ENCODE data around the gene PP2D1.
A peak's percentile ranks its signal among the peaks of the same experiment; 100 is the strongest.
"Not testable (repeated sequence)": the region's sequence is repeated elsewhere in the genome, so short reads cannot be mapped to it uniquely, and the experiment has no call there.

The PP2D1 gene, protein sequence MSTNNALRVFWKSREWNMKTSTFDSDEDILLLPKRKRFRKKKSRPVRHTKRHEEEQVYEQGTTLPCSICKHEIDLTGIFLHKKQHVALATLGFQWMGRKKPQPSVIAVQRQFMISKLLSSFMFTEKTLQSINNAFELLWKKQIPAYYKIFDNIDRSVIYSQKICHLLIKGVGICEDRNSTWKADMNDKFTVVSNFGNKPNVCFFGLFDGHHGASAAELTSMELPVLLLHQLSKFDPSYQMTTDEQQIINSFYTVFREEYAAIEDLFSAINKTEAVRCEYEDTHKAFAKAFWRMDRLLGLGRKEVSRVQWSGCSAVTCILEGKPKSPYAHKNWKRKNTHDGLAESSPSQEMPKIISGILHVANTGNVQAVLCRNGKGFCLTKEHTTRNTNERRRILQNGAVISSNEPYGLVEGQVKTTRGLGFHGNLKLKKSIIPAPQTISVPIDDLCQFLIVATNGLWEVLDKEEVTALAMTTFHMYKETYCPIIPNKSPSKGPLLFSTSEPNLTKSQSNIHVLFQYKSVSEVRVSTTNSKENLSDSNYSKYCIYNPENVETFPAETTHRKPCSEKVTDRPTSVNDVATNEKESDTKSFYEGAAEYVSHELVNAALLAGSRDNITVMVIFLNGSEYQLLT

GRCh38 chr3:20012164-20012563 lies at the start of gene PP2D1:
Gene PP2D1 (minus strand): TSS chr3:20012264. CDS start chr3:20012072, 192 bp downstream.
- DNase-seq: no peak

GRCh38 chr3:20060974-20061685 lies 49.1 kb upstream of the PP2D1 start:
- DNase-seq: no peak

GRCh38 chr3:20059929-20060328 lies 47.9 kb upstream of the PP2D1 start:
- DNase-seq: no peak

- DNase-seq: no peak
Observed at GRCh38 chr3:20057612-20058180, 45.6 kb upstream of the PP2D1 start.

- DNase-seq: no peak
Observed at GRCh38 chr3:20056725-20057611, 44.9 kb upstream of the PP2D1 start.

- no peak for DNase-seq
Observed at GRCh38 chr3:20055842-20056241, 43.8 kb upstream of the PP2D1 start.

DNA sequence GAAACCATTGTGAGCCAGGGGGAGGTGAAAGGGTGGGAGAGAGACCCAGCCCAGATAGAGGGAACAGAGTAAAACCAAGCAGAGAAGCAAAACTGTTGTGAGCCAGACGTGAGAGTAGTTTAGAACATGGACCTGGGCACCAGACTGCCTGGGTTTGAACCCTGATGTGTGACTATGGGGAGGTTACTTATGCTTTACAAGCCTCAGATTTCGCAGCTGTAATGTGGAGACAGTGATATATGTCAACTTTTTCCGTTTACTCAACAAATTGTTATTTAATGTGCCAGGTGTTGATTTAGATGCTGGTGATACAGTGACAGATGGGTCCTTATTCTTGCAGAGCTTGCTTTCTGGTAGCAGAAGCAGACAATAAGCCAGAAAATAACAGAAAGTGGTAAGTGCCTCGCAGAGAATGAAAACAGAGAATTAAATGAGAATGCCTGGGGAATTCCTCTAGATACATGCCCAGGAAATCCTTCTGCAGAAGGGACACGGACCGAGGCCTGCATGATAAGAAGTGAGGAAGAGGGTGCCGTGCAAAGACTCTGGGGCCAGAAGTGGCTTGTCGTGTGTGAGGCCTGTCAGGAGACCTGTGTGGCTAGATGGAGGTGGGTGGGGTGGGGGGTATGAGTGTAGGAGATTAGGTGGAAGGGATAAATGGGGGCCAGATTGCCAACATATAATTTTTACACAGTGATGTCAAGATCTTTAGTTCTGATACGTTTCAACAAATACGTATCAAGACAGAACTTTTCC lies 43.1 kb upstream of the PP2D1 start:
- no peak for DNase-seq

- peak; percentile 50 for DNase-seq
Observed at GRCh38 chr3:20054549-20054987, 42.5 kb upstream of the PP2D1 start.

DNA sequence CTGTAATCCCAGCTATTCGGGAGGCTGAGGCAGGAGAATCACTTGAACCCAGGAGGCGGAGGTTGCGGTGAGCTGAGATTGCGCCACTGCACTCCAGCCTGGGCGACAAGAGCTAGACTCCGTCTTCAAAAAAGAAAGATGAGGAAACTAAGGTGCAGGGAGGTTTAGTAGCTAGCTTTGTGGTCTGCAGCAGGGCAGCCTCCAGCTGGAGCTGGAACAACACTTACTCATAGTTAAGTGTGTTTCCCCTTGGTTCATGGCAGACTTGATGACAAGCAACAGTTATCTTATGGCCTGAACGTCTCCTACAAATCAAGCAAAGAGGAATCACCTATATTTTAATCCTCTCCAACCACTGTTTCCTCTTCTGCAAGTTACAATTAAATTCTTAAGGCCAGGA lies 40.8 kb upstream of the PP2D1 start:
- no peak for DNase-seq

DNA sequence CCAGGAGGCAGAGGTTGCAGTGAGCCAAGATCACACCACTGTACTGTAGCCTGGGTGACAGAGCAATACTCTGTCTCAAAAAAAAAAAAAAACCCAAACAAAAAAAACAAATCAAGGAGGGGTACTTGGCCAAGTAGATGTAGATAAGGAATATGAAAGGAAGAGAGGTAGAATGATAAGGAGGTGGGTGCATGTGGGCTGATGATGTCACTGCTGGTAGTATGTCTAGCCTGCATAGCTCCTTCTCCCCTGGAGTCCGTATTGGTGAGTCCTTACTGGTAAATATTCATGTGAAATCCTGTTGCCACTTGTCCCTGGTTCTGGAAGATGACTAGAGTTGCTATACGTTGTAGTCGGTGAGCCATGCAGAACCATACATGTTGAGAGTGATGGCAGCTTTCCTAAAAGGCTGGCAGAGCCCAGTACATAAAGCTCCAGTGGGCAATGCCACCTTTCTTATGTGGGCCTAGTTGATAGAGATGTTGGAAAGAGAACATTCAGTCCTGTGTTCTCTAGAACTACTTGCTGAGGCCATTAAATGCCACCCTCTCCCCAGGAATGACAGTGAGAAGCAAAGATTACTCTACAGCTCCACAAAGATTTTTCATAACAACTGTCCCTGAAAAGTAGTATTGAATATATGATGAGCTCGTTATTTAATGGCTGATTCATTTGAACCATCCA lies 39.2 kb upstream of the PP2D1 start:
- no peak for DNase-seq

DNA sequence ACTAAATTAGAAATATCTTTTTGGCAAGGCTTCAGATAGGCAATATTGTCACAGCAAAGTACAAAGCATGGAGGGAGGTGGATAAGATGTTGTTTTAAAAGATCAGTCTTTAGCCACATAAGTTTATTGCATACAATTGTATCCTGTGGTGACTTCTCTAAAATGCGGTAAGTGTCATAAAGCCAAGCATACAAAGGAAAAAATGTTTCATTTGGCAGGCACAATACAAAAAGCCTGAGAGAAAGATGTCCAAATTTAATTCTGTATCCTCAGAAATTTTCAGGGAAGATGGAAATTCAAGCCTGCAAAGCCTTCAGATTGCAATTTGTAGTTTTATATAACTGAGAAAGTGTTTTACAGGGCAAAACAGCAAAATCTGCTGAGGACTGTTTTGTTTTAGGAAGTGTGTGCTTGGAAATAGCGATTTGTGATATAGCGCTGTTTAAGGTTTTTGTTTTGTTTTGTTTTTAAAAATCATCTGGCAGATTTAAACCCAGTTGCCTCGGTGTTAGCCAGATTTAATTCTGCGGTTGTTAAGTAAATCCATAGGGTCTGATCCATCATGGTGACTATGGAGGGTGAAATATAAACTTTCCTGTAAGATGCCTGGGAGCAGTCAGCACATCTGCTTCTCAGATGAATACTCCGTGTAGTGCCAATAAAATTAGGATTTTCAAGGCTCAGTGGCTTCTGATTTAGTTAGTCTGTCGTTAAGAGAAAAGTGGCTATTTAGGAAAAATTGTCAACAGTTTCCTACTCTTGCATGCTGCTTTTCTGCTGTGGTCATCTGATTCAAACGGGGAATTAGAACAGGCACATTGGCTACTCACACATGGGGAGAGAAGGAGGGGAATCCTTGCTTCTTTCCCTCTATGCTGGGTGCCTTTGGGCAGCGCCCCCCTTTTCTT lies 36.2 kb upstream of the PP2D1 start:
- no peak for DNase-seq

DNA sequence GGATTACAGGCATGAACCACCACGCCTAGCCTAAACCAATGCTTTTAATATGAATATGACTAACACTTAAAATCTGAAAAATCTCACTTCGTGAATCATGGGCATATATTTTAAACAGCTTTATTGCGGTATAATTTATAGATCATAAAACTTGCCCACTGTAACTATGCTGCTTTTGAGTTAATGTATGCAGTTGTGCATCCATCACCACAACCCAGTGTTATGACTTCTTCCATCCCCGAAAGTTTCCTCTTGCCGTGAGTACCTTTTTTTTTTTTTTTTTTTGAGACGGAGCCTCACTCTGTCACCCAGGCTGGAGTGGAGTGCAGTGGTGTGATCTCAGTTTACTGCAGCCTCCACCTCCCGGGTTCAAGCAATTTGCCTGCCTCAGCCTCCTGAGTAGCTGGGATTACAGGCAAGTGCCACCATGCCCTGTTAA lies 35.3 kb upstream of the PP2D1 start:
- DNase-seq: no peak

DNA sequence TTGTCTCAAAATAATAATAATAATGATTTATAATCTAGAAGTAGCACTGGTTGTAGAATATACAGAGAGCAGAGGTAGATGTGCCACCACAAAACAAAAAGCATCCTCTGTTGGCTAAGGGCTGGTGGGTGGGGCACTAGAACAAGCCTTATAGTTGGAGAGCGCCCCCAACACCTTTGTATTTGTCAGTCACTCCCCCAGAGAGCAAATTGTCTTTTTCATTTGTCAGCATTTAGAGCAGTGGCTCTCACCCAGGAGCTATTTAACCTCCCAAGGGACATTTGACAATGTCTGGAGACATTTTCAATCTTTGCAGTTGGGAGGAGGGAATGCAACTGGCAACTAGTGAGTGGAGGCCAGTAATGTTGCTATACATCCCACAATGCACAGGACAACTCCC lies 34.5 kb upstream of the PP2D1 start:
- no peak for DNase-seq

- not testable (repeated sequence) for DNase-seq
Observed at GRCh38 chr3:20045141-20045540, 33.1 kb upstream of the PP2D1 start.

DNA sequence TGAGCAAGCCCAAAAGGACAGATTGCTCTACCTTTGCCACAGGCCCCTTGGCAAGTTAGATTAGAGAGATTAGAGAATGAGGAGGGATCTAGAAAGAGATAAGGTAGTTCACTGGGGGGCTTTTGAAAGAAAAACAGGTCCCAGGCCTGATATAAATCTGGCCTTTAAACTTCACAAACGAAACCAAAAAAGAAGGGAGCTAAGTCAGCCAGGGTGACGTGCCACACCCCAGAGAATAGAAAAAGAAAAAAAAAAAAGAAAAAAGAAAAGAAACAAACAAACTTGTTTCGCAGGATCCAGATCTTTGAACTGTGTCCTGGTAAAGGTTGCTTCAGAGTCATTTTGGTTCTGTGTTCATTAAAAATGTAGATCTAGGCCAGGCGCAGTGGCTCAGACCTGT lies 31.8 kb upstream of the PP2D1 start:
- DNase-seq: no peak

DNA sequence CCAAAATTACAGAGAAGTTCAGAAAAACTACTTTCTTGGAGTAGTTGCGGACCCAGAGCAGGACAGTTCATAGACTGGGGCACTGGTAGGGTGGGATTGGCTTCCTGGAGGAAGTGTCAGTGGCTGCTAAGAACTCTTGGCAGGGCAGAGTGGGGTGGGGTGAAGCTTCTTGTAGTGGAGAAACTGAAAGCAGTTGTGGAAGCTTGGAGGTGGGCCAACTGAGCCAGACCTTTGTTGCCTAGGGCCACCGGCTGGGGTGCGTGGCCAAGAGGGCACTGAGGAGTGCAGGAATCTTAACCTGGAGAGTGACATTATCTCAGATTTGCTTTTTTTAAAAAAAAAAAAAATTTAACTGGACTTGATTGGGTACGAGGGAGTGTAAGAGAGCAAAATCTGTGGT lies 31.3 kb upstream of the PP2D1 start:
- peak; percentile 44 for DNase-seq

DNA sequence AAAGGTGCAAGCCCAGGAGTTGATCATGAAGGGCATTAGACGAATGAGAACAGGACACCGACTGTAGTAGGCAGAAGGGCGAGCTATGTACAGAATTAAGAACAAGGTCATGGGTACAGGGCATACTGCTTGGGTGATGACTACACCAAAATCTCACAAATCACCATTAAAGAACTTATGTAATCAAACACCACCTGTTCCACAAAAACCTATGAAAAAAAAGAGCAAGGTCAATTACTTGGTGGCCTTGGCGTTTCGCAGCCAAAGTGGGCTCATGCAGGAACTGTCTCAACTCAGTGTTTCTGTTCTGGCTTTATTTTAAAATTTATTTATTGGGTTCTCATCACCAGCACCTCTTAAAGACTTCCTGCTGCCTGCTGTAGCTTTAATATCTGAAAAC lies 30.3 kb upstream of the PP2D1 start:
- no peak for DNase-seq

- DNase-seq: peak; percentile 72
Observed at GRCh38 chr3:20041197-20041780, 29.2 kb upstream of the PP2D1 start.

GRCh38 chr3:20040548-20041196 lies 28.6 kb upstream of the PP2D1 start:
- peak; percentile 53 for DNase-seq

Data from activated CD4-positive, alpha-beta T cell treated with anti-CD3 and anti-CD28 coated beads, Interleukin-2, amount 50 U/mL, for 1 hour (primary cell).